Activated CD4-positive, CD25-positive, alpha-beta regulatory T cell (primary cell): Measurements from ENCODE around the gene PPME1.

Experiments used
- DNase-seq, 4 experiments: peaks; one replicate each; lab custom pipeline; 2025; lab: John Stamatoyannopoulos, UW

The PPME1 gene

GRCh38 chr11:74232311-74232950, 61.3 kb downstream of the PPME1 start:
- DNase-seq: no peak

DNA sequence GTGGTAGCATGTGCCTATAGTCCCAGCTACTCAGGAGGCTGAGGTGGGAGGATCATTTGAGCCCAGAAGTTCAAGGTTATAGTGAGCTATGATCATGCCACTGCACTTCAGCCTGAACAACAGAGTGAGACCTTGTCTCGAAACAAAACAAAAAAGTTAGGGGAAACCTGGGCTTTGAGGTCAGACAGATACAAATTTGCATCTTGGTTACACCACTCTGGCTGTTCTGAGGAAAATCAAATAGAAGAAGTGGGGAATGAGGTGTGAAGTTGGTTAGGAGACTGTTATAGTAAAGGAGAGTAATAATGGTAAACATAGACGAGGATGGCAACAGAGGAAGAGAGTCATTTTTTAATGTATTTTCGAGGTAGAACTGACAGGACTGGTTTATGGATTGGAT, 62.6 kb downstream of the PPME1 start:
- DNase-seq: no peak

DNA sequence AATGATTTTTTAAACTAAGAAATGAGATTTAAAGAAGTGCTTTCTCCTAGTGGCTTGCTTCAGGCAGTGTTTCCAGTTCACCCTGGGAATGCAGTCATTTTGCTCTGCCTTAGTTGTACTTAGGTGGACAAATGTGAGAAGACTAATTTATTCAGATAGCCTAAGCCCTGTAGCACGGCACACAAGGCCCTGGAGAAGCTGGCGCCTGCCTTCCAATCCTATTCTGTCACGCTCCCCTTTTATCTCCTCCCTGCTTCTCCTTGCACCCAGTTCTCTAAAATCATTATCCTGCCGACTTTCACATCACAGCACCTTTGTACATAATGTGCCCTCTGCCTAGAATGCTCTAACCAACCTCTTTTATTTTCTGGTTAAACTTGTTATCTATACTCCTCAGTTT, 64.0 kb downstream of the PPME1 start:
- no peak for DNase-seq

DNA sequence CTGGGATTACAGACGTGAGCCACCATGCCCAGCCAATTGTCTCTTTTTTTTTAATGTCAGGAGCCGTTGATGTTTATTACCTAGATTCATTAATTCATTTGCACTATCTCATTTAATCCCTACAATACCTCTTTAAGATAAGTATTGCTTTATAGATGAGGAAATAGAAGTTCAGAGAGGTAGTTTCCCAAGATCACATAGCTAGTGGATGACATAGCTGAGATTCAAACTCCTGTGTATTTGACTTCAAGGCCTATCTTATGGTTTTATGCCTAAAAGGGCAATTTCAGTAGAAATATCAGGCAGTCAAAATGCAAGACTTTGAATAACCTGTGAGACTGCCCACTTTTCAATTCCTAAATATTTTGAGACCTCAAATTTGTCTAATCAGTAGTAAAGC, 66.5 kb downstream of the PPME1 start:
- DNase-seq: no peak

GRCh38 chr11:74238243-74238642, 67.2 kb downstream of the PPME1 start:
- no peak for DNase-seq

GRCh38 chr11:74248469-74248868, 77.4 kb downstream of the PPME1 start:
- DNase-seq: no peak

DNA sequence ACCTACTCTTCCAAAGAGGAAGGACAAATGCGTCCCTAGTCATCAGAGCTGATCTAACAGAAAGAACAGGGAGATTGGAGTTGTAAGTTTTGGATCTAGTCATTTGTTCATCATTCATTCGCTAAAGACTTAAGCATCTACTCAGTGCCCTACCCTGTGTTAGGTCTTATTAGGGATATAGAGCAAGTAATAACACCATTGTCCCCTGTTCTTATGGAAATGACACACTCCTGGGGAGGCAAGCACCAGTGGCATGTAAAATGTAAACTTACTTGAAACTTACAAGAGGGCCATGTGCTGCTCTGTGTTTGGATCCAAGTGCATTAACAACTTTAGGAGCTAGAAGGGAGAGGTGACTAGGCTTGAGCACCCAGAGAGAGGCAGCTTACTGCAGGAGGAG, 78.4 kb downstream of the PPME1 start:
- no peak for DNase-seq

DNA sequence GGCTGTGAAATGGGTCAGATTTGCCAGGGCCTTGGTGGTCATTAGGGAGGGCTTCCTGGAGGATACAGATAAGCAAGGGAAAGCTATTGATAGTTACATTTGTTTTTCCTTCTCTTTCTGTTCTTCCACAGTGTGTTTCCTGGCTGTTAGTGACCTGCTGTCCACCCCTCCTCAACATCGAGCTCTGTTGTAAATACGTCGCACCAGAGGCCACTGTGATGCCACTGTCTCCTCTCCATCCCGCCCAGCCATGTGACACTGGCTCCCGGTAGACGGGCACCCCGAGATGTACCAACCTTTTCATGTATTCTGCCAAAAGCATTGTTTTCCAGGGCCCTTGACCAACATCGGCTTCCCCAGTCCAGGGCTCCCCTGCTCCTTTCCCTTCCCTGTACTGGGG, 82.3 kb downstream of the PPME1 start:
- no peak for DNase-seq

GRCh38 chr11:74255741-74256375, 84.8 kb downstream of the PPME1 start:
- peak in 1 of 4 experiments; percentile 3 for DNase-seq

GRCh38 chr11:74256378-74257133, 85.5 kb downstream of the PPME1 start:
- no peak for DNase-seq

DNA sequence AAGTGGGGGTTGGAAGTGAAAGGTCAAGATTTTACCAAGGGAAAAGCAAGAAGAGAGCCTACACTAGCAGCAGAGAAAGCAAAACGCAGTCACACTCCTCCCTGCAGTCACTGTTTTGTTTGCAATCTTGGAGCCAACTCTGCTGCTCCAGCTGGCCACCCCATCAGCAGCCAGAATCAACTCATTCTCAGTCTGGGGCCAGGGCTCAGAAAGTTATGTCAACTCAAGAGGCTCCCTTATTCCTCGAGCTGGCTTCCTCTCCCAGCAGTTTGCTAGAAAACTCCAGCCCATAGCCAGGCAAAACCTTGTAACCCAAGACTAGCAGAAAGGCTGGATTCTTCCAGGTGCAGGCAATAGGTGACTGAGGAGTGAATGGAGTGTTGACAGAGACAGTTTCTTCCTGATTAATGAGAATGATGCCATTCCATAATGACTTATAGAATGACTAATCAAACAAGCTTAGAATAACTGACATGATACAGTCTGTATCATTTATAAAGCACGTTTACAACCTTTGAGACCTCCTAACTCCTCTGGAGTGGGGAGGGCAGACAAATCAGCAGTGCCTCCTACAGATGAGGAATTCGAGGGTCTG, 87.0 kb downstream of the PPME1 start:
- no peak for DNase-seq

DNA sequence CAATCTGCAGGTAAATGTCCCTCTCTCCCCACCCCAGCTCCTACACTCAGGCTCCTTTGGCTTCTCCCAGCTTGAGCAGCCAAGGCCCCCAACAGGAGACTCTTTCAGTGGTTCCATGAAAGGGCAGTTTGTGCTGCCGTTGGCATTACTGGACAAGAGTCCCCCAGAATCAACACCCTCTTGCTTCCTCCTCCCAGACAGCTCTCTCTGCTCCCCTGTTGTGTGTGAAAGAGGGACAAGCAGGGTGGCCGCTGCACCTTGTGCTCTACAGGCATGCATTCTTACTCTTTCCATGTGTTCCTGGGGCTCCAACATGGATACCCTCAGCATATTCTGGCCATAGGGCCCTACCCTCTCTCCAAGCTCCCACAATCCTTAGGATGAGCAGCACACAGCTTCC, 91.6 kb downstream of the PPME1 start:
- no peak for DNase-seq

DNA sequence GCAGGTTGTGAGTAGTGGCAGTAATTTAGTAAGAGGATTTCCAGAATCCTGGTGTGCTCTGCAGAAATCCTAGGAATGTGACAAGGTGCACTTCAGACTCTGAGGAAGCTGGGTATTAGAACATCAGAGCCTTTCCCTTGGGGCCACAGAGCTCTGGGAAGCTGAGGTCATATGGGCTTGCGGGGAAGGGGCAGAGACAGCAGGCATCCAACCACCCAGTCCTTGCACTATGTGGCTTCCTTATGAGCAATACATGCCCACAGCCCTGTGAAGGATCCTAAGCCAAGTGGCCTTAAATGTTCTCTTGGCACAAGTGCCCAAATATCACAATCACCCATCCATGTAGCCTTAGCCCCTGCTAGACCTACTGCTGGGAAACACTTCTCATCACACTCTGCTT, 94.2 kb downstream of the PPME1 start:
- no peak for DNase-seq

DNA sequence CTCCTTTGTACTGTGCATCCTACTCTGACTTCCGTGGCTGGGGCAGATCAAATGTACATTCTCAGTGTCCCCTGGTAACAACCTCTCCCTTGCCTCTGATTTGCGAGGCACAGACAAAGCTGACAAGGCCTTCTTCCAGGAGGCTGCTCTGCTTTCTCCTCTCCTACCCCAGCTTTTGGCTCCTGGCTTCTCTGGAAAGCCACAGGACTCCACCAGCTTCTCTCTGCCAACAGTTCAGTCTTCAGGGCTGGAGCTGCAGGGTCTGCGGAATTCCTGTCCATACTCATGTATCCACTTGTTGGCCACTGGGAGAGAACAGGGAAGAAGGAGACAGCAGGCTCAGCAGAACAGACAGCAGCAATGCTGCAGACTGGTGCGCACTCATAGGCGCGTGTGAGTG, 95.9 kb downstream of the PPME1 start:
- no peak for DNase-seq

DNA sequence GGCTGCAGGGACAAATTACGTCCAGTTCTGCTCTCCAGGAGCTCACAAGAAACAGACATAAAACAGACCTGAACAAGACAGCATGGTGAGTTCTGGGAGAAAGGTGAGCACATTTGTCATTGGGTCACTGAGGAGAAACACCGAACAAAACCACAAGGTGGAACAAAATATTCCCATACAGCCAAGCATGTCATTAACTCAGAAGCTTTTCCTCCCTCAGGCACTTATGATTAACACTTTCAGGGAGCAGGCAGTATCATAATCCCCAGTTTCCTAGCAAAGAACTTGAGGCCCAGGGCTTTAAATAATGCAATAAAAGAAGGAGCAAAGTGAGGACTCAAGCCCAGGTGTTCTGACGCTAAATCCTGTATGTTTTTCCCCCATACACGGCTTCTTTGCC, 97.4 kb downstream of the PPME1 start:
- no peak for DNase-seq

DNA sequence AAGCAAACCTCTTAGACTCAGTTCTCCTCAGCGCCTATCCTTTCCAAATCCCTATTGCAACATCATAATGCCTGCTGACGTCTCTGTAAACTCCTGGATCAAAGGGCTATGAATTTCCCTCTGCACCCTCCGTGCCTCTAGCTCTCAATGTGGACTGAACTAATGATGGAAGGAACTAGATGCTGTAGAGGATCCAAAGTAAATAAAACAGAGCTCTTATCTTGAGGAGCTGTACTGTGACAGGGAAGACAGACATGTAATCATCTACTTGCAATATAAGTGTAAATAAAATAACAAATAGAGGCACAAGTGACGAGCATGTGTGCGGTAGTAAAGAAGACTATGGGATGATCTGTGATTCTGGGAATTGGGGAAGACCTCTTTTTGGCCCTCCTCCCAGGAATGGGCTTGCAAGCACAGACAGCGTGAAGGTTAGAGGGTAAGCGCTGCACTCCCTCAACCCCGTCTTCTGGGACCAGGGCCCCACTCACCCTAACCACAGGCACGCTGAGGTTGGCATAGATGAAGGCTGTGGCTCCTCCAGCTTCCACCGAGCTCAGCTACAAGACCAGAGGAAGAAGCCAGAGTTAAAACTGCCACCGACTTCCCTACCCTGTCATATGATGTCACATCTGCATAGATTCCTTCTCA, 98.2 kb downstream of the PPME1 start:
- DNase-seq: no peak

DNA sequence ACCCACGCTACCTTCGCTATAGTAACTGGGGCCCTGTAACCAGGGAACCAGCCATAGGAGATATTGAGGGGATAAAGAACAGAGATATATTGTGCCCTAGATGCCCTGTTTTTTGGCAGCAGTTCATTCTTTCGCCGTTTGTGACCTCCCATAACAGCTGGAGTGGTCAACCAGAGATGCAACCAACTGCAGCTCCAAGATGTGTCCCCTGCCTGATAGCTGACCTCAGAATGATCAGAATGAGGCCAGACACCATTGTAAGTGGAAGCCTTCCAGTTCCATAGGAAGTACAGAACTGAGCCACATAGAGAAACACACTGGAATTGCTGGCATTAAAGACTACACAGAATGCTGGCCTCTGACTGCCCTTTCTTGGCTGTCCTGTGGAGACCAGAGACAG, 101.2 kb downstream of the PPME1 start:
- DNase-seq: no peak

DNA sequence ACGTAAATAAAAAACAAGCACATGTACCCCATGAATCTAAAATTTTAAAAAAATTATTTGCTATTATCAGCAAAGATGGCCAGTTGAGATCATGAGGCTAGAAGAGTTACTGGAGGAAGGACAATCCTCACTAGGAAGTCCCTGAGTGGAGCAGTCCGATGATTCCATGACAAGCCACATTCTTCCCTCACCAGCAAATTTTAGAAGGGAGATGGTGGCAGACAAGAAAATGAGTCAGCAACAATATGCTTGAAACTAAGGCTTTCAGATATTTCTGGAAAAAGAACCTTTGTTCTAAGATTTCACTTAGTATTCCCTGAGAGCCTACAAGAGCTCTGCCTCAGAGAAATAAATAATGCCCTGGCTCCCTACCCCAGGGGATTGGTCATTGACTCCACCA, 105.5 kb downstream of the PPME1 start:
- DNase-seq: no peak

- no peak for DNase-seq
Measured at GRCh38 chr11:74278103-74278502, 107.0 kb downstream of the PPME1 start.

- DNase-seq: no peak
Measured at GRCh38 chr11:74278721-74279161, 107.7 kb downstream of the PPME1 start.

- no peak for DNase-seq
Measured at GRCh38 chr11:74279256-74279655, 108.2 kb downstream of the PPME1 start.

GRCh38 chr11:74280494-74280893, 109.4 kb downstream of the PPME1 start:
- no peak for DNase-seq
